Thyroid gland (tissue), 4 donors: Measurements from ENCODE around the gene POC1B.

Experiments used
- CTCF ChIP-seq, 6 experiments: fragments of 200-600 bp in 3 of 6; fragments of 450-650 bp in 3 of 6; sonication (generic) in 3 of 6; IDR thresholded peaks; one replicate each; pipeline ENCODE4 v1.5.1; 2016 to 2019; ENCODE audit warnings: antibody characterized with exemption in 6 of 6, mild to moderate bottlenecking in 2 of 6, inconsistent platforms in 1 of 6, moderate library complexity in 1 of 6
- POLR2A ChIP-seq, 2 donors: fragments of 450-650 bp; IDR thresholded peaks; one replicate each; pipeline ENCODE4 v1.6.1; 2017; ENCODE audit warnings: antibody characterized with exemption in 2 of 2, mild to moderate bottlenecking in 2 of 2, moderate library complexity in 1 of 2

- no peak for TF ChIP-seq CTCF (IDR thresholded peaks at IDR 0.05)
- TF ChIP-seq POLR2A (IDR thresholded peaks at IDR 0.05), result no peak
These were observed 155.4 kb downstream of the POC1B start for GRCh38 chr12:89370421-89370831.
